NCI-H82 treated with DMSO at 0.1 percent for 48 hours (cell line): Measurements from ENCODE around the gene HDDC2.

Source experiments
- DNase-seq: peaks from one replicate; lab custom pipeline; 2025; ENCODE audit not compliant: unreplicated experiment; lab: John Stamatoyannopoulos, UW

Gene HDDC2

GRCh38 chr6:125271486-125272159, 30.1 kb downstream of the HDDC2 start:
- no peak for DNase-seq

GRCh38 chr6:125270380-125270779, 31.4 kb downstream of the HDDC2 start:
- no peak for DNase-seq

- no peak for DNase-seq
Observed at GRCh38 chr6:125269328-125269985, 32.3 kb downstream of the HDDC2 start.

- no peak for DNase-seq
Observed at GRCh38 chr6:125268765-125269164, 33.0 kb downstream of the HDDC2 start.

- DNase-seq = no peak
Observed at GRCh38 chr6:125267806-125268523, 33.8 kb downstream of the HDDC2 start.

GRCh38 chr6:125264476-125264875, 37.3 kb downstream of the HDDC2 start:
- no peak for DNase-seq

- DNase-seq = peak; percentile 39
Observed at GRCh38 chr6:125262016-125263013, 39.5 kb downstream of the HDDC2 start.

GRCh38 chr6:125259354-125259736, 42.4 kb downstream of the HDDC2 start:
- DNase-seq = no peak

GRCh38 chr6:125258651-125259353, 43.0 kb downstream of the HDDC2 start:
- DNase-seq = no peak

- no peak for DNase-seq
Observed at GRCh38 chr6:125257351-125257750, 44.4 kb downstream of the HDDC2 start.

GRCh38 chr6:125255201-125255600, 46.6 kb downstream of the HDDC2 start:
- no peak for DNase-seq

GRCh38 chr6:125254321-125254720, 47.4 kb downstream of the HDDC2 start:
- DNase-seq = peak; percentile 84

GRCh38 chr6:125253881-125254280, 47.9 kb downstream of the HDDC2 start:
- DNase-seq = no peak

GRCh38 chr6:125252891-125253290, 48.9 kb downstream of the HDDC2 start:
- DNase-seq = peak; percentile 79

- DNase-seq = no peak
Observed at GRCh38 chr6:125251516-125252220, 50.1 kb downstream of the HDDC2 start.

- DNase-seq = no peak
Observed at GRCh38 chr6:125250511-125250910, 51.3 kb downstream of the HDDC2 start.

- no peak for DNase-seq
Observed at GRCh38 chr6:125248136-125248535, 53.6 kb downstream of the HDDC2 start.

GRCh38 chr6:125246566-125246965, 55.2 kb downstream of the HDDC2 start:
- no peak for DNase-seq

- no peak for DNase-seq
Observed at GRCh38 chr6:125245523-125246264, 56.1 kb downstream of the HDDC2 start.
